Measurements from ENCODE around the gene OSTN.
A peak's percentile ranks its signal among the peaks of the same experiment; 100 is the strongest.

Gene OSTN

GRCh38 chr3:191255156-191255555 is 56.1 kb downstream of the OSTN start:
- WGBS = 93% methylated on average over 5 of the region's 5 CpGs

GRCh38 chr3:191256405-191256804 is 57.4 kb downstream of the OSTN start:
- Histone ChIP-seq H4K8ac (ENCODE audit: low read length) (no peak overlapping the region), H3K9me3 (ENCODE audit: control insufficient read depth, low read length) (no peaks in the 10 kb centered on the region), H3K36me3 (ENCODE audit: control insufficient read depth in 1 of 2, insufficient read depth in 2 of 2, low read depth in 1 of 2, low read length in 2 of 2) (no peaks in the 10 kb centered on the region), H3K4me1 (ENCODE audit: control insufficient read depth, insufficient read depth, low read depth, low read length) (no peaks in the 10 kb centered on the region), H3K23ac (ENCODE audit: low read length in 2 of 2) (no peak overlapping the region), H3K4ac (ENCODE audit: low read depth in 1 of 2, low read length in 2 of 2) (no peak overlapping the region), H3K4me3 (ENCODE audit: insufficient read depth in 1 of 2, low read depth in 1 of 2, low read length in 2 of 2) (no peak overlapping the region), H2BK120ac (ENCODE audit: low read depth, low read length) (no peak overlapping the region), H3K14ac (ENCODE audit: low read length in 2 of 2) (no peak overlapping the region), H3K9ac (ENCODE audit: low read length) (peak overlapping the region; percentile 68), H3K18ac (ENCODE audit: low read depth in 1 of 2, low read length in 2 of 2) (no peak overlapping the region), H3K27ac (ENCODE audit: low read length, poor library complexity, severe bottlenecking) (no peak overlapping the region), H2BK5ac (ENCODE audit: low read depth, low read length, poor library complexity, severe bottlenecking) (no peak overlapping the region), H3K4me2 (ENCODE audit: low read length, poor library complexity, severe bottlenecking) (no peak overlapping the region), H3K79me1 (replicated peaks; ENCODE audit: low read length, poor library complexity, severe bottlenecking) (no peaks in the 10 kb centered on the region), H4K91ac (ENCODE audit: low read length) (no peak overlapping the region), H2AFZ (ENCODE audit: low read depth, low read length) (no peak overlapping the region), H3K27me3 (ENCODE audit: control insufficient read depth in 1 of 2, insufficient read depth in 1 of 2, low read length in 2 of 2) (no peaks in the 10 kb centered on the region), H2AK5ac (ENCODE audit: low read length, severe bottlenecking) (no peak overlapping the region), H2BK15ac (ENCODE audit: low read depth, poor library complexity, severe bottlenecking) (no peak overlapping the region), H2BK12ac (ENCODE audit: low read length in 2 of 2) (no peak overlapping the region)
- no peak for DNase-seq

More at GRCh38 chr3:191255156-191255555, 56.1 kb downstream of the OSTN start:
- Histone ChIP-seq H3K23ac (ENCODE audit: low read length in 2 of 2) (no peak overlapping the region), H2AFZ (ENCODE audit: low read depth, low read length) (no peak overlapping the region), H3K9me3 (ENCODE audit: control insufficient read depth, low read length) (no peaks in the 10 kb centered on the region), H2BK5ac (ENCODE audit: low read depth, low read length, poor library complexity, severe bottlenecking) (no peak overlapping the region), H3K79me1 (replicated peaks; ENCODE audit: low read length, poor library complexity, severe bottlenecking) (no peaks in the 10 kb centered on the region), H3K4me1 (ENCODE audit: control insufficient read depth, insufficient read depth, low read depth, low read length) (no peaks in the 10 kb centered on the region), H2BK120ac (ENCODE audit: low read depth, low read length) (no peak overlapping the region), H3K9ac (ENCODE audit: low read length) (no peak overlapping the region), H2AK5ac (ENCODE audit: low read length, severe bottlenecking) (no peak overlapping the region), H3K4ac (ENCODE audit: low read depth in 1 of 2, low read length in 2 of 2) (no peak overlapping the region), H3K27ac (ENCODE audit: low read length, poor library complexity, severe bottlenecking) (no peak overlapping the region), H3K27me3 (ENCODE audit: control insufficient read depth in 1 of 2, insufficient read depth in 1 of 2, low read length in 2 of 2) (no peaks in the 10 kb centered on the region), H2BK15ac (ENCODE audit: low read depth, poor library complexity, severe bottlenecking) (no peak overlapping the region), H3K14ac (ENCODE audit: low read length in 2 of 2) (no peak overlapping the region), H3K4me3 (ENCODE audit: insufficient read depth in 1 of 2, low read depth in 1 of 2, low read length in 2 of 2) (no peak overlapping the region), H3K4me2 (ENCODE audit: low read length, poor library complexity, severe bottlenecking) (no peak overlapping the region), H2BK12ac (ENCODE audit: low read length in 2 of 2) (no peak overlapping the region), H4K8ac (ENCODE audit: low read length) (no peak overlapping the region), H4K91ac (ENCODE audit: low read length) (no peak overlapping the region), H3K36me3 (ENCODE audit: control insufficient read depth in 1 of 2, insufficient read depth in 2 of 2, low read depth in 1 of 2, low read length in 2 of 2) (no peaks in the 10 kb centered on the region), H3K18ac (ENCODE audit: low read depth in 1 of 2, low read length in 2 of 2) (no peak overlapping the region)
- DNase-seq = no peak

GRCh38 chr3:191257286-191257685 is 58.2 kb downstream of the OSTN start:
- H4K8ac ChIP-seq (ENCODE audit: low read length) = no peak overlapping the region
- H3K36me3 ChIP-seq (ENCODE audit: control insufficient read depth in 1 of 2, insufficient read depth in 2 of 2, low read depth in 1 of 2, low read length in 2 of 2) = no peaks in the 10 kb centered on the region
- H2AFZ ChIP-seq (ENCODE audit: low read depth, low read length) = no peak overlapping the region
- WGBS = 96% methylated on average over 2 of the region's 2 CpGs
- no peaks in the 10 kb centered on the region for H3K27me3 ChIP-seq (ENCODE audit: control insufficient read depth in 1 of 2, insufficient read depth in 1 of 2, low read length in 2 of 2)
- H2BK15ac ChIP-seq (ENCODE audit: low read depth, poor library complexity, severe bottlenecking) = no peak overlapping the region
- no peak overlapping the region for H4K91ac ChIP-seq (ENCODE audit: low read length)
- no peak overlapping the region for H3K23ac ChIP-seq (ENCODE audit: low read length in 2 of 2)
- H3K27ac ChIP-seq (ENCODE audit: low read length, poor library complexity, severe bottlenecking) = no peak overlapping the region
- H3K18ac ChIP-seq (ENCODE audit: low read depth in 1 of 2, low read length in 2 of 2) = peak overlapping the region in 1 of 2 experiments; percentile 21
- DNase-seq = no peak
- H3K79me1 ChIP-seq (replicated peaks; ENCODE audit: low read length, poor library complexity, severe bottlenecking) = no peaks in the 10 kb centered on the region
- H3K9ac ChIP-seq (ENCODE audit: low read length) = no peak overlapping the region
- H2AK5ac ChIP-seq (ENCODE audit: low read length, severe bottlenecking) = no peak overlapping the region
- H3K4ac ChIP-seq (ENCODE audit: low read depth in 1 of 2, low read length in 2 of 2) = no peak overlapping the region
- no peaks in the 10 kb centered on the region for H3K9me3 ChIP-seq (ENCODE audit: control insufficient read depth, low read length)
- no peak overlapping the region for H3K4me2 ChIP-seq (ENCODE audit: low read length, poor library complexity, severe bottlenecking)
- no peak overlapping the region for H2BK5ac ChIP-seq (ENCODE audit: low read depth, low read length, poor library complexity, severe bottlenecking)
- H2BK120ac ChIP-seq (ENCODE audit: low read depth, low read length) = no peak overlapping the region
- no peak overlapping the region for H2BK12ac ChIP-seq (ENCODE audit: low read length in 2 of 2)
- H3K14ac ChIP-seq (ENCODE audit: low read length in 2 of 2) = no peak overlapping the region
- no peak overlapping the region for H3K4me3 ChIP-seq (ENCODE audit: insufficient read depth in 1 of 2, low read depth in 1 of 2, low read length in 2 of 2)
- no peaks in the 10 kb centered on the region for H3K4me1 ChIP-seq (ENCODE audit: control insufficient read depth, insufficient read depth, low read depth, low read length)

GRCh38 chr3:191259486-191259885 is 60.4 kb downstream of the OSTN start:
- Histone ChIP-seq H3K36me3 (ENCODE audit: control insufficient read depth in 1 of 2, insufficient read depth in 2 of 2, low read depth in 1 of 2, low read length in 2 of 2) (no peaks in the 10 kb centered on the region), H4K8ac (ENCODE audit: low read length) (no peak overlapping the region), H2BK5ac (ENCODE audit: low read depth, low read length, poor library complexity, severe bottlenecking) (no peak overlapping the region), H2BK12ac (ENCODE audit: low read length in 2 of 2) (no peak overlapping the region), H4K91ac (ENCODE audit: low read length) (no peak overlapping the region), H3K79me1 (replicated peaks; ENCODE audit: low read length, poor library complexity, severe bottlenecking) (no peaks in the 10 kb centered on the region), H3K27ac (ENCODE audit: low read length, poor library complexity, severe bottlenecking) (no peak overlapping the region), H3K4me1 (ENCODE audit: control insufficient read depth, insufficient read depth, low read depth, low read length) (no peaks in the 10 kb centered on the region), H2AK5ac (ENCODE audit: low read length, severe bottlenecking) (no peak overlapping the region), H3K4me3 (ENCODE audit: insufficient read depth in 1 of 2, low read depth in 1 of 2, low read length in 2 of 2) (no peak overlapping the region), H3K27me3 (ENCODE audit: control insufficient read depth in 1 of 2, insufficient read depth in 1 of 2, low read length in 2 of 2) (no peaks in the 10 kb centered on the region), H3K23ac (ENCODE audit: low read length in 2 of 2) (no peak overlapping the region), H3K18ac (ENCODE audit: low read depth in 1 of 2, low read length in 2 of 2) (no peak overlapping the region), H2BK120ac (ENCODE audit: low read depth, low read length) (no peak overlapping the region), H2BK15ac (ENCODE audit: low read depth, poor library complexity, severe bottlenecking) (no peak overlapping the region), H3K14ac (ENCODE audit: low read length in 2 of 2) (no peak overlapping the region), H2AFZ (ENCODE audit: low read depth, low read length) (no peak overlapping the region), H3K9me3 (ENCODE audit: control insufficient read depth, low read length) (no peaks in the 10 kb centered on the region), H3K4ac (ENCODE audit: low read depth in 1 of 2, low read length in 2 of 2) (no peak overlapping the region), H3K4me2 (ENCODE audit: low read length, poor library complexity, severe bottlenecking) (no peak overlapping the region), H3K9ac (ENCODE audit: low read length) (no peak overlapping the region)
- no peak for DNase-seq
- WGBS = 100% methylated on average over 1 of the region's 1 CpG
